Measurements from ENCODE around the gene RPLP1.
"Not testable (repeated sequence)": the region's sequence is repeated elsewhere in the genome, so short reads cannot be mapped to it uniquely, and the experiment has no call there.

The RPLP1 gene

GRCh38 chr15:69435985-69436384, 16.6 kb upstream of the RPLP1 start:
- no peak for DNase-seq (ENCODE audit: low read depth)
- H3K4me3 ChIP-seq (ENCODE audit: low read length) = no peak overlapping the region
- no peak for TF ChIP-seq CTCF (IDR thresholded peaks at IDR 0.05; ENCODE audit: insufficient read depth, low read depth, low read length, missing control alignments)

GRCh38 chr15:69436951-69437350, 15.7 kb upstream of the RPLP1 start:
- no peak for DNase-seq (ENCODE audit: low read depth)
- H3K4me3 ChIP-seq (ENCODE audit: low read length) = no peak overlapping the region
- TF ChIP-seq CTCF (IDR thresholded peaks at IDR 0.05; ENCODE audit: insufficient read depth, low read depth, low read length, missing control alignments) = no peak

- no peak overlapping the region for H3K4me3 ChIP-seq (ENCODE audit: low read length)
- no peak for TF ChIP-seq CTCF (IDR thresholded peaks at IDR 0.05; ENCODE audit: insufficient read depth, low read depth, low read length, missing control alignments)
- no peak for DNase-seq (ENCODE audit: low read depth)
Measured at GRCh38 chr15:69439623-69440022, 13.0 kb upstream of the RPLP1 start.

- no peak for TF ChIP-seq CTCF (IDR thresholded peaks at IDR 0.05; ENCODE audit: insufficient read depth, low read depth, low read length, missing control alignments)
- DNase-seq (ENCODE audit: low read depth) = no peak
- H3K4me3 ChIP-seq (ENCODE audit: low read length) = no peak overlapping the region
Measured at GRCh38 chr15:69443032-69443611, 9.5 kb upstream of the RPLP1 start.

DNA sequence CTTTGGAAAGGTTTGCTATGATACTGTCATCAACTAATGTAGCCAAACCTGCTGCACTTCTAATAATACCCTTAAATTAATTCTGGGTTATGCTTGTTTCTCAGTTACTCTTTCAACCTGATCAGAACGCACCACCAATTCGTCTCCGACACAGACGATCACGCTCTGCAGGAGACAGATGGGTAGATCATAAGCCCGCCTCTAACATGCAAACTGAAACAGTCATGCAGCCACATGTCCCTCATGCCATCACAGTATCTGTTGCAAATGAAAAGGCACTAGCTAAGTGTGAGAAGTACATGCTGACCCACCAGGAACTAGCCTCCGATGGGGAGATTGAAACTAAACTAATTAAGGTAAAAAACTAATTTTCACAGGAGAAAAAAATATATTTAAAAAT, 7.9 kb upstream of the RPLP1 start:
- H3K4me3 ChIP-seq (ENCODE audit: low read length) = no peak overlapping the region
- DNase-seq (ENCODE audit: low read depth) = no peak
- TF ChIP-seq CTCF (IDR thresholded peaks at IDR 0.05; ENCODE audit: insufficient read depth, low read depth, low read length, missing control alignments) = no peak

- H3K4me3 ChIP-seq (ENCODE audit: low read length) = no peak overlapping the region
- no peak for TF ChIP-seq CTCF (IDR thresholded peaks at IDR 0.05; ENCODE audit: insufficient read depth, low read depth, low read length, missing control alignments)
- DNase-seq (ENCODE audit: low read depth) = no peak
Measured at GRCh38 chr15:69446953-69447352, 5.7 kb upstream of the RPLP1 start.

- DNase-seq (ENCODE audit: low read depth); H3K4me3 ChIP-seq (ENCODE audit: low read length): not testable (repeated sequence)
Measured at GRCh38 chr15:69450221-69450620, 2.4 kb upstream of the RPLP1 start.
